ENCODE results near the gene AMDHD2.

AMDHD2 gene

DNA sequence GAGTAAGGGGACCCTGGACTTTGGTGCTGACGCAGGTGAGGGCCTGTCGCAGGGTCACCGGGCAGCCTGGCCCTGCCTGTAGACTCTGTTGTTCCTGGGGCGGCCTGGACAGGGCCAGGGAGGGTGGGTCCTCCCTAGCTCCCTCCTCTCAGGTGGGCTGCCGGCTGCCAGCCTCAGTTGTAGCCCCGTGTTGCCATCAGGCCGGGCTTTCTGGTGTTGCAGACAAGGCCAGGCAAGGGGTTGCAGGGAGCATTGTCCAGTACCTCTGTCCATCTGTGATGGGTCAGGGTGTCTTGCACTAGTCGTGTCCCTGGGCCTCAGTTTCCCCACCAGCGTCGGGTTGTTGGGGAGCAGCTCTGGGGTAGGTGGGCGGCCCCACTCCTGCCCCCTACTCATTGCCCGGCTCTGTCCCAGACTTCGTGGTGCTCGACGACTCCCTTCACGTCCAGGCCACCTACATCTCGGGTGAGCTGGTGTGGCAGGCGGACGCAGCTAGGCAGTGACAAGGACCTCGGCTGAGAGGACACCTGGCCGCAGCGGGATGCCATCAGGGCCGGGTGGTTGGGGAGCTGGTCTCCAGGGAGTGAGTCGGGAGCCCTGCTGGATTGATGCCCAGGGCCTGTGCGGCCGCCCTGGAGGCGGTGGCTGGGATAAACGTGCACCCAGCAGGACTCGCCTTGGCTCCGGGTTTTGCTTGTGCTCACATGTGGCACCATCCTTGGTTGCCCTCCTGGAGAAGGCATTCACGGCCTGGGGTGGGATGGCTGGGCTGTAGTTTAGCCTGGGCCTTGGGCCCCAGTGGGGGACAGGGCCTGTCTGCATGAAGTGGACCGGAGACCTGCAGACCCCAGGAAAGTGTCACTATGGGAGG is 9.1 kb downstream of the AMDHD2 start:
- H4K91ac ChIP-seq (ENCODE audit: low read length) = no peak overlapping the region
- peaks cover 17% of the 10 kb centered on the region for H3K4me1 ChIP-seq (ENCODE audit: control insufficient read depth, insufficient read depth, low read depth, low read length)
- H3K4me3 ChIP-seq (ENCODE audit: insufficient read depth in 1 of 2, low read depth in 1 of 2, low read length in 2 of 2) = no peak overlapping the region
- no peak overlapping the region for H2BK120ac ChIP-seq (ENCODE audit: low read depth, low read length)
- H2AFZ ChIP-seq (ENCODE audit: low read depth, low read length) = no peak overlapping the region
- H3K27ac ChIP-seq (ENCODE audit: low read length, poor library complexity, severe bottlenecking) = no peak overlapping the region
- H3K4me2 ChIP-seq (ENCODE audit: low read length, poor library complexity, severe bottlenecking) = no peak overlapping the region
- H2AK5ac ChIP-seq (ENCODE audit: low read length, severe bottlenecking) = no peak overlapping the region
- no peak overlapping the region for H3K14ac ChIP-seq (ENCODE audit: low read length in 2 of 2)
- no peak overlapping the region for H2BK15ac ChIP-seq (ENCODE audit: low read depth, poor library complexity, severe bottlenecking)
- no peaks in the 10 kb centered on the region for H3K27me3 ChIP-seq (ENCODE audit: control insufficient read depth in 1 of 2, insufficient read depth in 1 of 2, low read length in 2 of 2)
- no peak overlapping the region for H3K23ac ChIP-seq (ENCODE audit: low read length in 2 of 2)
- no peak for DNase-seq
- H3K9me3 ChIP-seq (ENCODE audit: control insufficient read depth, low read length) = no peaks in the 10 kb centered on the region
- no peak overlapping the region for H3K18ac ChIP-seq (ENCODE audit: low read depth in 1 of 2, low read length in 2 of 2)
- peaks cover 37% of the 10 kb centered on the region for H3K79me1 ChIP-seq (replicated peaks; ENCODE audit: low read length, poor library complexity, severe bottlenecking)
- H3K36me3 ChIP-seq (ENCODE audit: control insufficient read depth in 1 of 2, insufficient read depth in 2 of 2, low read depth in 1 of 2, low read length in 2 of 2) = peaks cover 60 to 63% of the 10 kb centered on the region in 2 experiments
- H2BK12ac ChIP-seq (ENCODE audit: low read length in 2 of 2) = no peak overlapping the region
- H3K9ac ChIP-seq (ENCODE audit: low read length) = no peak overlapping the region
- no peak overlapping the region for H3K4ac ChIP-seq (ENCODE audit: low read depth in 1 of 2, low read length in 2 of 2)
- no peak overlapping the region for H4K8ac ChIP-seq (ENCODE audit: low read length)
- H2BK5ac ChIP-seq (ENCODE audit: low read depth, low read length, poor library complexity, severe bottlenecking) = no peak overlapping the region
- 94% methylated on average over 32 of the region's 32 CpGs for WGBS

DNA sequence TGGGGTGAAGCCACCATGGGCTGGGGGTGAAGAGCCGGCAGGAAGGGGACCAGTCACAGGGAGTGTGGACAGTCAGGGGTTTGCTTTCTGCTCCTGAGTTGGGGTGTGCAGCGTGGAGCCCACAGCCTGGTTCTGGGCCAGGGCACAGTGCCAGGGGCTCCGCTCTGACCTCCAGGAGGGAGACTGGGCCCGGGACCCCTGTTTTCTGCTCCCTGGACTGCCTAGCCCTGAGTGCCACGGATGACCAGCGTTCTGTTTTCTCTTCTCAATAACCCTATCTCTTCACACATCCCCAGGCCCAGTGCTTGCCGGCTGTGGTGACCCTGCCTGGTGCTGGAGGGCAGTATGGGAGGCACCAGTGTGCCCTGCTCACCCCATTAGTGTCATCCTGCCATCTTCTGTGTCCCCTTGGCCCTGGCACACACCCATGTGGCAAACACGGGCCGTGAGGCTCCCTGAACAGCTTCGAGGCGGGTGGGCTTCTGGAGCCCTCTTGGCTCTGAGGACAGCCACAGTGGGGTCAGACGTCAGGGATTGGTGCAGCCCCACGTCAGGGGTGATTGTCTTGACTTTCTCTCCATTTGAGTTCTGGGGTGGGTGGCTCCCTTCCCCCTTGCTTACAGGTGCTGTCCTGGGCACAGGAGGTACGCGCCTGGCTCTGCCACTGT is 9.9 kb downstream of the AMDHD2 start:
- no peaks in the 10 kb centered on the region for H3K27me3 ChIP-seq (ENCODE audit: control insufficient read depth in 1 of 2, insufficient read depth in 1 of 2, low read length in 2 of 2)

DNA sequence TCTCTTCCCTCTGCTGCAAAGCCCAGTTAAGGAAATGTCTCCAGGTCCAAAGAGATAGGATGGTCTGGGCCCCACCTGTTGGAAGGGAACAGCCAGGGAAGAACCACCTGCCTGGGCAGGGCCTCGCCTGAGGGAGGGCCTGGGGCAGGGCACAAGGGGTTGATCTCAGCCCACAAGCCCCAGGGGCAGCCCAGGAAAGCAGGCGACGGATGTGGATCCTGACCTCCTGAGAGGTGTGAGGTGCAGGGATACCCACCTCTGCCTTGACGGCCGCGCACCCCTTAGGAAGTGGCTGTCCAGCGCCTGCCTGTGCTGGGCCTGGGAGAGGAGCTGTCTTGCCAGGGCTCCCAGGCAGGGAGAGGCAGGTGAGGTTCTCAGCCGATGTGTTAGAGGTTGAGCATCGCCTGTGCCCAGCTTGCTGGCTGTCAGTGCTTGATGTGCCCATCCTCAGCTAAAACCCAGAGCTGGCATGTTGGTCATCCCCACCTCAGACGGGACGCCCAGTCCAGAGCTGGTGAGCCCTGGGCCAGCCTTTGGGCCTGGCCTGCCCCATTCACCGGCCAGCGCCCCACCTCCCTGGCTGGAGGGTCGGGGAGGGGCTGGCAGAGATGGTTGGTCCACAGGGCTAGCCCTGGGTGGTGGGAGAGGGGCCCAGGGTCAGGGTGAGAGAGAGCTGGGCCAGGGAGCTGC is 10.6 kb downstream of the AMDHD2 start:
- Histone ChIP-seq H3K79me1 (replicated peaks; ENCODE audit: low read length, poor library complexity, severe bottlenecking) (peaks cover 33% of the 10 kb centered on the region), H4K8ac (ENCODE audit: low read length) (no peak overlapping the region), H2AK5ac (ENCODE audit: low read length, severe bottlenecking) (peak overlapping the region; percentile 49), H3K4me1 (ENCODE audit: control insufficient read depth, insufficient read depth, low read depth, low read length) (peaks cover 17% of the 10 kb centered on the region), H3K27me3 (ENCODE audit: control insufficient read depth in 1 of 2, insufficient read depth in 1 of 2, low read length in 2 of 2) (no peaks in the 10 kb centered on the region), H2BK120ac (ENCODE audit: low read depth, low read length) (no peak overlapping the region), H3K36me3 (ENCODE audit: control insufficient read depth in 1 of 2, insufficient read depth in 2 of 2, low read depth in 1 of 2, low read length in 2 of 2) (peaks cover 49 to 52% of the 10 kb centered on the region in 2 experiments), H3K4me3 (ENCODE audit: insufficient read depth in 1 of 2, low read depth in 1 of 2, low read length in 2 of 2) (no peak overlapping the region), H2BK15ac (ENCODE audit: low read depth, poor library complexity, severe bottlenecking) (no peak overlapping the region), H3K23ac (ENCODE audit: low read length in 2 of 2) (no peak overlapping the region), H2AFZ (ENCODE audit: low read depth, low read length) (no peak overlapping the region), H4K91ac (ENCODE audit: low read length) (peak overlapping the region; percentile 43), H3K14ac (ENCODE audit: low read length in 2 of 2) (no peak overlapping the region), H3K4me2 (ENCODE audit: low read length, poor library complexity, severe bottlenecking) (no peak overlapping the region), H3K4ac (ENCODE audit: low read depth in 1 of 2, low read length in 2 of 2) (no peak overlapping the region), H3K9me3 (ENCODE audit: control insufficient read depth, low read length) (no peaks in the 10 kb centered on the region), H2BK12ac (ENCODE audit: low read length in 2 of 2) (no peak overlapping the region), H3K18ac (ENCODE audit: low read depth in 1 of 2, low read length in 2 of 2) (no peak overlapping the region), H3K9ac (ENCODE audit: low read length) (peak overlapping the region; percentile 87), H2BK5ac (ENCODE audit: low read depth, low read length, poor library complexity, severe bottlenecking) (no peak overlapping the region), H3K27ac (ENCODE audit: low read length, poor library complexity, severe bottlenecking) (no peak overlapping the region)
- DNase-seq = no peak
- 88% methylated on average over 14 of the region's 14 CpGs for WGBS

More for the DNA sequence above, 9.9 kb downstream of the AMDHD2 start:
- no peak overlapping the region for H2BK5ac ChIP-seq (ENCODE audit: low read depth, low read length, poor library complexity, severe bottlenecking)
- peaks cover 52 to 55% of the 10 kb centered on the region in 2 experiments for H3K36me3 ChIP-seq (ENCODE audit: control insufficient read depth in 1 of 2, insufficient read depth in 2 of 2, low read depth in 1 of 2, low read length in 2 of 2)
- no peak overlapping the region for H4K8ac ChIP-seq (ENCODE audit: low read length)
- no peak overlapping the region for H3K27ac ChIP-seq (ENCODE audit: low read length, poor library complexity, severe bottlenecking)
- no peak for DNase-seq
- peaks cover 17% of the 10 kb centered on the region for H3K4me1 ChIP-seq (ENCODE audit: control insufficient read depth, insufficient read depth, low read depth, low read length)
- no peak overlapping the region for H3K4me2 ChIP-seq (ENCODE audit: low read length, poor library complexity, severe bottlenecking)
- peak overlapping the region in 1 of 2 experiments; percentile 63 for H3K23ac ChIP-seq (ENCODE audit: low read length in 2 of 2)
- no peak overlapping the region for H3K18ac ChIP-seq (ENCODE audit: low read depth in 1 of 2, low read length in 2 of 2)
- no peak overlapping the region for H3K4me3 ChIP-seq (ENCODE audit: insufficient read depth in 1 of 2, low read depth in 1 of 2, low read length in 2 of 2)
- no peak overlapping the region for H2BK120ac ChIP-seq (ENCODE audit: low read depth, low read length)
- no peak overlapping the region for H4K91ac ChIP-seq (ENCODE audit: low read length)
- no peak overlapping the region for H2BK12ac ChIP-seq (ENCODE audit: low read length in 2 of 2)
- no peak overlapping the region for H3K14ac ChIP-seq (ENCODE audit: low read length in 2 of 2)
- H2AFZ ChIP-seq (ENCODE audit: low read depth, low read length) = no peak overlapping the region
- no peak overlapping the region for H3K4ac ChIP-seq (ENCODE audit: low read depth in 1 of 2, low read length in 2 of 2)
- peaks cover 33% of the 10 kb centered on the region for H3K79me1 ChIP-seq (replicated peaks; ENCODE audit: low read length, poor library complexity, severe bottlenecking)
- H3K9me3 ChIP-seq (ENCODE audit: control insufficient read depth, low read length) = no peaks in the 10 kb centered on the region
- H2BK15ac ChIP-seq (ENCODE audit: low read depth, poor library complexity, severe bottlenecking) = no peak overlapping the region
- 91% methylated on average over 15 of the region's 15 CpGs for WGBS
- no peak overlapping the region for H3K9ac ChIP-seq (ENCODE audit: low read length)
- peak overlapping the region; percentile 13 for H2AK5ac ChIP-seq (ENCODE audit: low read length, severe bottlenecking)

DNA sequence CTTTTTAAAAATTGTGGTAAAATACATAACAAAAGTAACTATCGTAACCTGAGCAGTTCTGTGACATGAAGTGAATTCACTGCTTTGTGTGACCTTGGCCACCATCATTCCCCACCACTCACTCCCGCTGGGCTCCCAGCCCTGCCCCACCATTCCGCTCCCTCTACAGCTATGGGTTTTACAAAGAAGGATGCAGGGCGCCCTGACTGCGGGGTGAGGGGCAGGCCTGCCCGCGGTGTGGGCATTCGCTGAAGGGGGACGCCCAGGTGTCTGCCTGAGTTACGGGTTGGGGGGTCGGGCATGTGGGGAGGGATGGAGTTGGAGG is 11.2 kb downstream of the AMDHD2 start, which contains the start of gene CEMP1:
CEMP1 (minus strand) TSS at position 38 of the 325 bp plus-strand sequence. CDS start 335 bp downstream, outside the sequence.
- peak within 1 kb of the TSS; percentile 8 to 78 for H2BK12ac ChIP-seq (ENCODE audit: low read length in 2 of 2)
- H3K4me3 ChIP-seq (ENCODE audit: insufficient read depth in 1 of 2, low read depth in 1 of 2, low read length in 2 of 2) = peak within 1 kb of the TSS; percentile 65 to 86
- H2AK5ac ChIP-seq (ENCODE audit: low read length, severe bottlenecking) = peak within 1 kb of the TSS; percentile 49
- H4K8ac ChIP-seq (ENCODE audit: low read length) = peak within 1 kb of the TSS; percentile 92
- peak within 1 kb of the TSS; percentile 71 for H2BK120ac ChIP-seq (ENCODE audit: low read depth, low read length)
- no peak for DNase-seq
- peak within 1 kb of the TSS; percentile 22 for H3K27ac ChIP-seq (ENCODE audit: low read length, poor library complexity, severe bottlenecking)
- H3K18ac ChIP-seq (ENCODE audit: low read depth in 1 of 2, low read length in 2 of 2) = peak within 1 kb of the TSS; percentile 65 to 92
- H3K4me1 ChIP-seq (ENCODE audit: control insufficient read depth, insufficient read depth, low read depth, low read length) = peaks cover 17% of the 10 kb centered on the region
- H3K36me3 ChIP-seq (ENCODE audit: control insufficient read depth in 1 of 2, insufficient read depth in 2 of 2, low read depth in 1 of 2, low read length in 2 of 2) = peaks cover 44 to 47% of the 10 kb centered on the region in 2 experiments
- peak within 1 kb of the TSS in 1 of 2 experiments; percentile 94 for H3K14ac ChIP-seq (ENCODE audit: low read length in 2 of 2)
- H3K4ac ChIP-seq (ENCODE audit: low read depth in 1 of 2, low read length in 2 of 2) = peak within 1 kb of the TSS; percentile 66 to 68
- H2BK15ac ChIP-seq (ENCODE audit: low read depth, poor library complexity, severe bottlenecking) = peak within 1 kb of the TSS; percentile 86
- H2BK5ac ChIP-seq (ENCODE audit: low read depth, low read length, poor library complexity, severe bottlenecking) = no peak within 1 kb of the TSS
- no peaks in the 10 kb centered on the region for H3K9me3 ChIP-seq (ENCODE audit: control insufficient read depth, low read length)
- H3K27me3 ChIP-seq (ENCODE audit: control insufficient read depth in 1 of 2, insufficient read depth in 1 of 2, low read length in 2 of 2) = no peaks in the 10 kb centered on the region
- peak within 1 kb of the TSS; percentile 36 for H2AFZ ChIP-seq (ENCODE audit: low read depth, low read length)
- peak within 1 kb of the TSS; percentile 96 for H3K9ac ChIP-seq (ENCODE audit: low read length)
- H4K91ac ChIP-seq (ENCODE audit: low read length) = peak within 1 kb of the TSS; percentile 53
- 22% methylated on average over 9 of the region's 11 CpGs for WGBS
- peak within 1 kb of the TSS in 1 of 2 experiments; percentile 63 for H3K23ac ChIP-seq (ENCODE audit: low read length in 2 of 2)
- peaks cover 27% of the 10 kb centered on the region for H3K79me1 ChIP-seq (replicated peaks; ENCODE audit: low read length, poor library complexity, severe bottlenecking)
- H3K4me2 ChIP-seq (ENCODE audit: low read length, poor library complexity, severe bottlenecking) = peak within 1 kb of the TSS; percentile 94

Data from mesenchymal stem cell (in vitro differentiated cells and primary cell).